Esophagus (tissue), 2 donors: ENCODE measurements around the gene CUEDC2. TPM values are rescaled to one million over a fixed set of nuclear protein-coding genes. Genes with fewer than 3 reads are reported as not detected.

Source experiments
- H3K27ac ChIP-seq, 2 donors: one replicate each; pipeline ENCODE4 v1.5.1; 2013; ENCODE audit warnings: low read depth in 2 of 2, mild to moderate bottlenecking in 2 of 2, inconsistent platforms in 1 of 2, low read length in 1 of 2, moderate library complexity in 1 of 2
- H3K27me3 ChIP-seq, 2 donors: one replicate each; pipeline ENCODE4 v1.6.1; 2013; ENCODE audit warnings: low read length in 2 of 2, control low read depth in 1 of 2, mild to moderate bottlenecking in 1 of 2; ENCODE audit not compliant: insufficient read depth in 2 of 2, control insufficient read depth in 1 of 2
- H3K36me3 ChIP-seq, 2 donors: one replicate each; pipeline ENCODE4 v1.6.1; 2013; ENCODE audit warnings: low read length in 1 of 2; ENCODE audit not compliant: control insufficient read depth in 2 of 2, insufficient read depth in 2 of 2
- H3K4me1 ChIP-seq, 2 donors: one replicate each; pipeline ENCODE4 v1.6.1; 2013; ENCODE audit warnings: low read length in 1 of 2; ENCODE audit not compliant: control insufficient read depth in 2 of 2, insufficient read depth in 2 of 2
- H3K4me3 ChIP-seq, 2 donors: one replicate each; pipeline ENCODE4 v1.5.1; 2013; ENCODE audit warnings: low read length in 2 of 2, mild to moderate bottlenecking in 2 of 2, low read depth in 1 of 2, moderate library complexity in 1 of 2
- H3K9me3 ChIP-seq, 2 donors: one replicate each; pipeline ENCODE4 v1.6.1; 2013; ENCODE audit warnings: mild to moderate bottlenecking in 2 of 2, low read depth in 1 of 2, low read length in 1 of 2, moderate library complexity in 1 of 2; ENCODE audit not compliant: control insufficient read depth in 2 of 2, insufficient read depth in 1 of 2
- WGBS, 2 donors: extraction: QIAGEN DNeasy Blood & Tissue Kit; methylation state at CpG; one replicate each; pipeline ENCODE4 v1.1.7; 2013; 5-methylcytosine and 5-hydroxymethylcytosine counted together
- polyA plus RNA-seq, 2 donors: library from polyadenylated mRNA; stranded (reverse); fragments of 200-250 nt; gene quantifications; one replicate each; pipeline ENCODE4 v1.2.3, GENCODE V29; 2013
- donor health status: healthy with polysubstance abuse.
- donor health status: Bipolar disorder and iron deficiency.

The CUEDC2 gene
- polyA plus RNA-seq, 2 donors, result 16.3 to 30.3 TPM

- H3K4me3 ChIP-seq, result no peak overlapping the region
- 71 to 79% methylated on average over 2 of the region's 2 CpGs for WGBS, 2 donors
- no peaks in the 10 kb centered on the region for H3K27me3 ChIP-seq
- peaks cover 0 to 2% of the 10 kb centered on the region in 2 donors for H3K4me1 ChIP-seq
- H3K9me3 ChIP-seq, result no peaks in the 10 kb centered on the region
- no peak overlapping the region for H3K27ac ChIP-seq
- H3K36me3 ChIP-seq, result no peaks in the 10 kb centered on the region
Observed at GRCh38 chr10:102444851-102445250, 12.5 kb upstream of the CUEDC2 start.

- H3K9me3 ChIP-seq, result no peaks in the 10 kb centered on the region
- 81 to 84% methylated on average over 1 of the region's 1 CpG for WGBS, 2 donors
- H3K27me3 ChIP-seq, result no peaks in the 10 kb centered on the region
- no peak overlapping the region for H3K27ac ChIP-seq
- no peaks in the 10 kb centered on the region for H3K36me3 ChIP-seq
- no peak overlapping the region for H3K4me3 ChIP-seq
- no peaks in the 10 kb centered on the region for H3K4me1 ChIP-seq
Observed at GRCh38 chr10:102438374-102438773, 6.0 kb upstream of the CUEDC2 start.

- no peaks in the 10 kb centered on the region for H3K36me3 ChIP-seq
- 95% methylated on average over 3 of the region's 3 CpGs for WGBS, 2 donors
- no peak overlapping the region for H3K27ac ChIP-seq
- H3K27me3 ChIP-seq, result no peaks in the 10 kb centered on the region
- no peak overlapping the region for H3K4me3 ChIP-seq
- H3K4me1 ChIP-seq, result no peaks in the 10 kb centered on the region
- no peaks in the 10 kb centered on the region for H3K9me3 ChIP-seq
Observed at GRCh38 chr10:102437515-102437914, 5.1 kb upstream of the CUEDC2 start.

GRCh38 chr10:102436312-102436711, 3.9 kb upstream of the CUEDC2 start:
- 70 to 81% methylated on average over 6 of the region's 6 CpGs for WGBS, 2 donors

GRCh38 chr10:102435529-102436233, 3.3 kb upstream of the CUEDC2 start:
- H3K4me1 ChIP-seq, result peaks cover 0 to 7% of the 10 kb centered on the region in 2 donors
- no peaks in the 10 kb centered on the region for H3K27me3 ChIP-seq
- no peak overlapping the region for H3K27ac ChIP-seq
- H3K4me3 ChIP-seq, result no peak overlapping the region
- WGBS, 2 donors, result 7 to 11% methylated on average over 12 to 14 of the region's 14 CpGs
- no peaks in the 10 kb centered on the region for H3K9me3 ChIP-seq
- H3K36me3 ChIP-seq, result no peaks in the 10 kb centered on the region

More at GRCh38 chr10:102436312-102436711, 3.9 kb upstream of the CUEDC2 start:
- no peaks in the 10 kb centered on the region for H3K27me3 ChIP-seq
- no peak overlapping the region for H3K27ac ChIP-seq
- H3K36me3 ChIP-seq, result no peaks in the 10 kb centered on the region
- no peaks in the 10 kb centered on the region for H3K9me3 ChIP-seq
- H3K4me1 ChIP-seq, result peaks cover 0 to 7% of the 10 kb centered on the region in 2 donors
- H3K4me3 ChIP-seq, result no peak overlapping the region

- no peak overlapping the region for H3K4me3 ChIP-seq
- no peak overlapping the region for H3K27ac ChIP-seq
- no peaks in the 10 kb centered on the region for H3K27me3 ChIP-seq
- WGBS, 2 donors, result 57 to 66% methylated on average over 5 of the region's 5 CpGs
- no peaks in the 10 kb centered on the region for H3K36me3 ChIP-seq
- H3K4me1 ChIP-seq, result peaks cover 0 to 7% of the 10 kb centered on the region in 2 donors
- H3K9me3 ChIP-seq, result no peaks in the 10 kb centered on the region
Observed at GRCh38 chr10:102435133-102435497, 2.7 kb upstream of the CUEDC2 start.

GRCh38 chr10:102434394-102435132, 2.2 kb upstream of the CUEDC2 start:
- H3K36me3 ChIP-seq, result no peaks in the 10 kb centered on the region
- 36 to 41% methylated on average over 9 of the region's 9 CpGs for WGBS, 2 donors
- H3K4me1 ChIP-seq, result peaks cover 0 to 7% of the 10 kb centered on the region in 2 donors
- H3K27ac ChIP-seq, result peak overlapping the region in 1 of 2 donors; percentile 24
- H3K9me3 ChIP-seq, result no peaks in the 10 kb centered on the region
- H3K27me3 ChIP-seq, result no peaks in the 10 kb centered on the region
- H3K4me3 ChIP-seq, result no peak overlapping the region

GRCh38 chr10:102433619-102434046, 1.3 kb upstream of the CUEDC2 start:
- H3K4me3 ChIP-seq, result no peak overlapping the region
- H3K27me3 ChIP-seq, result no peaks in the 10 kb centered on the region
- 57 to 63% methylated on average over 5 of the region's 5 CpGs for WGBS, 2 donors
- H3K9me3 ChIP-seq, result no peaks in the 10 kb centered on the region
- H3K36me3 ChIP-seq, result no peaks in the 10 kb centered on the region
- H3K4me1 ChIP-seq, result peaks cover 0 to 7% of the 10 kb centered on the region in 2 donors
- H3K27ac ChIP-seq, result no peak overlapping the region

- Histone ChIP-seq H3K9me3 (no peaks in the 10 kb centered on the region), H3K4me3 (peak overlapping the region; percentile 69 to 93), H3K27ac (peak overlapping the region in 1 of 2 donors; percentile 84), H3K36me3 (no peaks in the 10 kb centered on the region), H3K27me3 (no peaks in the 10 kb centered on the region), H3K4me1 (peaks cover 0 to 7% of the 10 kb centered on the region in 2 donors)
- WGBS, 2 donors, result 13 to 17% methylated on average over 4 of the region's 4 CpGs
Observed at GRCh38 chr10:102431452-102432124, 786 bp downstream of the CUEDC2 start.
